M059J (cell line): ENCODE data around the gene ZBTB32. TPM values are rescaled to one million over a fixed set of nuclear protein-coding genes. Genes with fewer than 3 reads are reported as not detected.
"Not testable (repeated sequence)": the region's sequence is repeated elsewhere in the genome, so short reads cannot be mapped to it uniquely, and the experiment has no call there.

Experiments used
- DNase-seq: peaks from one replicate; pipeline ENCODE4 v3.0.0-alpha.2; 2012; ENCODE audit warnings: low read depth
- total RNA-seq: library from RNA; depleted of rRNA; stranded (reverse); fragments of >200 nt; shearing (Covaris generic); gene quantifications from 2 replicates; pipeline ENCODE4 v1.2.3, GENCODE V29; 2014

ZBTB32 gene
- total RNA-seq, 1 experiment from 2014 or later, result not detected

- no peak for DNase-seq
Observed at GRCh38 chr19:35720163-35720524, 15.8 kb downstream of the ZBTB32 start.

DNA sequence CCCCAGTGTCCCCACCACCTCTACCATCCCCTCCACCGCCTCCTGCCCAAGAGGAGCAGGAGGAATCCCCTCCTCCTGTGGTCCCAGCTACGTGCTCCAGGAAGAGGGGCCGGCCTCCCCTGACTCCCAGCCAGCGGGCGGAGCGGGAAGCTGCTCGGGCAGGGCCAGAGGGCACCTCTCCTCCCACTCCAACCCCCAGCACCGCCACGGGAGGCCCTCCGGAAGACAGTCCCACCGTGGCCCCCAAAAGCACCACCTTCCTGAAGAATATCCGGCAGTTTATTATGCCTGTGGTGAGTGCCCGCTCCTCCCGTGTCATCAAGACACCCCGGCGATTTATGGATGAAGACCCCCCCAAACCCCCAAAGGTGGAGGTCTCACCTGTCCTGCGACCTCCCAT, 16.3 kb downstream of the ZBTB32 start:
- no peak for DNase-seq

DNA sequence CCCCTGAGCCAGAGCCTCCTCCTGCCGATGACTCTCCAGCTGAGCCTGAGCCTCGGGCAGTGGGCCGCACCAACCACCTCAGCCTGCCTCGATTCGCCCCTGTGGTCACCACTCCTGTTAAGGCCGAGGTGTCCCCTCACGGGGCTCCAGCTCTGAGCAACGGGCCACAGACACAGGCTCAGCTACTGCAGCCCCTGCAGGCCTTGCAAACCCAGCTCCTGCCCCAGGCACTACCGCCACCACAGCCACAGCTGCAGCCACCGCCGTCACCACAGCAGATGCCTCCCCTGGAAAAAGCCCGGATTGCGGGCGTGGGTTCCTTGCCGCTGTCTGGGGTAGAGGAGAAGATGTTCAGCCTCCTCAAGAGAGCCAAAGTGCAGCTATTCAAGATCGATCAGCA, 17.0 kb downstream of the ZBTB32 start:
- DNase-seq, result no peak

DNA sequence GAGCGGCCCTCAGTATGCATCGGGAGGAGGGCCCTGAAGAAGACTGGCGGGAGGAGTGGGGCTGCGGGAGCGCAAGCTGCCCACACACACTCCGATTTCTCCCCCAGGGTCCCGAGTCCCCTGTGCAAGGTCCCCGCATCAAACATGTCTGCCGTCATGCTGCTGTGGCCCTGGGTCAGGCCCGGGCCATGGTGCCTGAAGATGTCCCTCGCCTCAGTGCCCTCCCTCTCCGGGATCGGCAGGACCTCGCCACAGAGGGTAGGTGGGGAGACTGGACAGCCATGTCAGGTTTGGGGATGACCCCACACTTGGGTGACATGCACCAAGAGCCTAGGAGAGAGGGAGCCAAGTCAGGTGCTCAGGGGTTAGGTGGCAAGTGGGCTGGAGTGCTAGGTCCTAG, 18.1 kb downstream of the ZBTB32 start:
- DNase-seq, result no peak

DNA sequence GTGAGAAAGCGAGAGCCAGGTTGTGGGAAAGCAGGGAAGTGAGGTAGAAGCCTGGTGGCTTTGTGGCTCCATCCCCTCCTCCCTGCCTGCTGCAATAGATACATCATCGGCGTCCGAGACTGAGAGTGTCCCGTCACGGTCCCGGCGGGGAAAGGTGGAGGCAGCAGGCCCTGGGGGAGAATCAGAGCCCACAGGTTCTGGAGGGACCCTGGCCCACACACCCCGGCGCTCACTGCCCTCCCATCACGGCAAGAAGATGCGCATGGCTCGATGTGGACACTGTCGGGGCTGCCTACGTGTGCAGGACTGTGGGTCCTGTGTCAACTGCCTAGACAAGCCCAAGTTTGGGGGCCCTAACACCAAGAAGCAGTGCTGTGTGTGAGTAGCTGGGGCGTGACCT, 18.5 kb downstream of the ZBTB32 start:
- no peak for DNase-seq

GRCh38 chr19:35723671-35724070, 19.3 kb downstream of the ZBTB32 start:
- DNase-seq, result no peak

GRCh38 chr19:35724132-35724531, 19.8 kb downstream of the ZBTB32 start:
- DNase-seq, result not testable (repeated sequence)

DNA sequence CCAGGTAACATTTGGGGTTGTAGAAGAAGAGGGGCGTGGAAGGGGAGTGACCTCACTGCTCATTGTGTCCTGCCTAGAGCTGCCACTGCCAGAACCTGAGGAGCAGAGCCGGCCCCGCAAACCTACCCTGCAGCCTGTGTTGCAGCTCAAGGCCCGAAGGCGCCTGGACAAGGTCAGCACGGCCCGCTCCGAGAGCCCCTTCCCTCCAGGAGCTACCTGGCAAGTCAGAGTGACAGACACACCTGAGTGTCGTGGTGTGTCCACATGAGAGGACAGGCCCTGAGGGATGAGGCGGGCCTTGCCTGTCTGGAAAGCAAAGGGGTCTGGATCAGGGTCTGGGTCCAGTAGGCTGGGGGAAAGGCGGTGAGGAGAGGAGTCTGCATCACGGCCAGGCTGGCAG, 20.2 kb downstream of the ZBTB32 start:
- DNase-seq, result no peak

DNA sequence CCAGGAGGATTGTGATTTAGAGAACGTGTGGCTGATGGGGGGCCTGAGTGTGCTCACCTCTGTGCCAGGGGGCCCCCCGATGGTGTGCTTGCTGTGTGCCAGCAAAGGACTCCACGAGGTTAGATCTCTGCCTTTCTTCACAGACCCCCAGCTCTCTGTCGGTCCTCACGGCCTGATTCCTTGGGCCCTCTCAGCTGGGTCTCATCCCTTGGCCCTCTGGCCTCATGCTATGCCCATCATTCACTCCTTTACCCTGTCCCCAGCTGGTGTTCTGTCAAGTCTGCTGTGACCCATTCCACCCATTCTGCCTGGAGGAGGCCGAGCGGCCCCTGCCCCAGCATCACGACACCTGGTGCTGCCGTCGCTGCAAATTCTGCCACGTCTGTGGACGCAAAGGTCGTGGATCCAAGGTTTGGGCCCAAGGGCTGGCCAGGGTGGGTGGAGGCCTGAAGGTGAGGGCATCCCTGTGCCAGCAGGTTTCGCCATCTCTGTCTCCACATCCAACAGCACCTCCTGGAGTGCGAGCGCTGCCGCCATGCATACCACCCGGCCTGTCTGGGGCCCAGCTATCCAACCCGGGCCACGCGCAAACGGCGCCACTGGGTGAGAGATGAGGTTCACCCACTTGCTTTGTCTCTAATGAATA, 21.0 kb downstream of the ZBTB32 start:
- DNase-seq, result no peak

DNA sequence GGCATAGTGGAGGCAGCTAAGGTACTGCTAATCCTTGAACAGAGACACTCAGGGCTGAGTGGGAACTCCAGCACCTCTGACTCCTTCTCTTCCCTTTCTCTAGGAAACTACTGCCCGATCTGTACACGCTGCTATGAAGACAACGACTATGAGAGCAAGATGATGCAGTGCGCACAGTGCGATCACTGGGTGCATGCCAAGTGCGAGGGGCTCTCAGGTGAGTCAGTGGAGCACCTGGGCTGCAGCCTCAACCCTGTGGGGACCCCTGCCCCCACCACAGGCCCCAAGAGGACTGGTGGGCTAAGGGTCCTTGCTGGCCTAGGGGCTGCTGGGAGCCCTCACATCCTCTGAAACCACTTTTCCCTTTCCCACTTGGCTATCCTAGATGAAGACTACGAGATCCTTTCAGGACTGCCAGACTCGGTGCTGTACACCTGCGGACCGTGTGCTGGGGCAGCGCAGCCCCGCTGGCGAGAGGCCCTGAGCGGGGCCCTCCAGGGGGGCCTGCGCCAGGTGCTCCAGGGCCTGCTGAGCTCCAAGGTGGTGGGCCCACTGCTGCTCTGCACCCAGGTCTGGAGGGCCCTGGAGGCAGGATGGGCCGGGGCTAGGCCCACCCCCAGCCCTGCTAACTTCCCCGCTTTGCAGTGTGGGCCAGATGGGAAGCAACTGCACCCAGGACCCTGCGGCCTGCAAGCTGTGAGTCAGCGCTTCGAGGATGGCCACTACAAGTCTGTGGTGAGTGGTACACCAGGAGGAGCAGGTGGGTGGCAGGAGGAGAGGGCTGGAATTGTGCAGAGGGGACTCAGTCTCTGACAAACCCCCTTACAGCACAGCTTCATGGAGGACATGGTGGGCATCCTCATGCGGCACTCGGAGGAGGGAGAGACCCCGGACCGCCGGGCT, 22.9 kb downstream of the ZBTB32 start:
- no peak for DNase-seq

DNA sequence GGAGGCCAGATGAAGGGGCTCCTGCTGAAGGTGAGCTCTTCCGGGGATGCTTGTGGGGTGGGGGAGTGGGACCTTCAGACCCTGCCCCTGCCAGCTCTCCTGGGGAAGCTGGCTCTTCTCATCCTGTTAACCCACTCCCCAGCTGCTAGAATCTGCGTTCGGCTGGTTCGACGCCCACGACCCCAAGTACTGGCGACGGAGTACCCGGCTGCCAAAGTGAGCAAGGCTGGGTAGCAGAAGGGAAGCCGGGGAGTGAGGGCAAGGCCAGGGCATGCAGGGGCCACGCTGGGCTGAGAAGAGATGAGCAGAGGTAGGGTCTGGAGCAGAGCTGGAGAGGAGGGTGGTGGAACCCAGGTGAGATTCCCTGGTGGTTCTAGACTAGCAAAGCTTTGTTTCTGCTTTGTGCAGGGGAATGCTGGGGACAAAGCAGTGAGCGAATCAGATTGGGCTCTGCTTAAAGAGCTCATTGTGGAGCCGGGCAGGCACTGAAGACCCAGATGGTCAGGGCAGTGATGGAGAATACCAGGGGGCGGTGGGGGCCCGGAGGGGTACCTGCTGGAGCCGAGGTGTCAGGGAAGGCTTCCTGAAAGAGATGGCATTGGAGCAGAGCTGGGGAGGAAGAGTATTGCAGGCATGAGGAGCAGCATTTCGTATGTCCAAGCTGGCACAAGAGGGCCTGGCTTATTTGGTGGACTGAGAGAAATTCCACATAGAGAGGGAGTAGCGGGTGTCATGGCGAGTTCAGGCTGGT, 23.8 kb downstream of the ZBTB32 start:
- no peak for DNase-seq

DNA sequence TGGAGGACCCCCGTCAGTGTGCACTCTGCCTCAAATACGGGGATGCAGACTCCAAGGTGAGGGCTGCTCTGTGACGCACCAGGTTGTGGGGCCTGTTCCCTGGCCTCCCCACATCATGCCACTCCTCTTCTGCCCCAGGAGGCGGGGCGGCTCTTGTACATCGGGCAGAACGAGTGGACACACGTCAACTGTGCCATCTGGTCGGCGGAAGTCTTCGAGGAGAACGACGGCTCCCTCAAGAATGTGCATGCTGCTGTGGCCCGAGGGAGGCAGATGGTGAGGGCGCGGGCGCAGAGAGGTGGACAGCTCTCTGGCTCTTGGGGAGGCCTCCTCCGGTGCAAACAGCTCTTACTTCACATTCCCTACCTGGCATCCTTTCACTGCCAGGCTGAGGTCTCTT, 24.7 kb downstream of the ZBTB32 start:
- DNase-seq, result no peak

DNA sequence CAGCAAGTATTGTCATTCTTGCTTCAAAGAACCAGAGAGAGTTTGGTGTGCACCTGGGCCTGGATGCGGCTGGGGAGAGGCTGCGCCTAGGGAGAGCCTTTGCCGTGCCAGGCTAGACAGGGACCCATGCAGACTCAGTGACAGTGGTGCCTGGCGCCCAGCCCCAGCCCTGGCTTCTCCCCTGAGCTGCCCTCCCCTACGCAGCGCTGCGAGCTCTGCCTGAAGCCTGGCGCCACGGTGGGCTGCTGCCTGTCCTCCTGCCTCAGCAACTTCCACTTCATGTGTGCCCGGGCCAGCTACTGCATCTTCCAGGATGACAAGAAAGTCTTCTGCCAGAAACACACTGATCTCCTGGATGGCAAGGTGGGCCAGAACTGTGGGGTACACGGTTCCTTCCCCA, 25.4 kb downstream of the ZBTB32 start:
- no peak for DNase-seq

GRCh38 chr19:35730326-35730725, 26.0 kb downstream of the ZBTB32 start:
- DNase-seq, result no peak

GRCh38 chr19:35731353-35731752, 27.0 kb downstream of the ZBTB32 start:
- DNase-seq, result no peak

DNA sequence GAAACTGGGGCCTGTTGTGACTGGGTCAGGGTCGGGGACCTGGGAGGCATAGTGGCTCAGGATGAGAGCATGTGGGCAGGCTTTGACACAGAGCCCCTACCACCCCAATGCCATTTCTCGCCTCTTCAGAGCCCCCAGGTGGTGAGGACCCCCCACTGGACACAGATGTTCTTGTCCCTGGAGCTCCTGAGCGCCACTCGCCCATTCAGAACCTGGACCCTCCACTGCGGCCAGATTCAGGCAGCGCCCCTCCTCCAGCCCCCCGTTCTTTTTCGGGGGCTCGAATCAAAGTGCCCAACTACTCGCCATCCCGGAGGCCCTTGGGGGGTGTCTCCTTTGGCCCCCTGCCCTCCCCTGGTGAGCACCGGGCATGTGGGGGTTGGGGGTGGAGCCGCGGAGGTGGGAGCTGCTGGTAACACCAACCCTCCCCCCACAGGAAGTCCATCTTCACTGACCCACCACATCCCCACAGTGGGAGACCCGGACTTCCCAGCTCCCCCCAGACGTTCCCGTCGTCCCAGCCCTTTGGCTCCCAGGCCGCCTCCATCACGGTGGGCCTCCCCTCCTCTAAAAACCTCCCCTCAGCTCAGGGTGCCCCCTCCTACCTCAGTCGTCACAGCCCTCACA, 27.5 kb downstream of the ZBTB32 start:
- no peak for DNase-seq

DNA sequence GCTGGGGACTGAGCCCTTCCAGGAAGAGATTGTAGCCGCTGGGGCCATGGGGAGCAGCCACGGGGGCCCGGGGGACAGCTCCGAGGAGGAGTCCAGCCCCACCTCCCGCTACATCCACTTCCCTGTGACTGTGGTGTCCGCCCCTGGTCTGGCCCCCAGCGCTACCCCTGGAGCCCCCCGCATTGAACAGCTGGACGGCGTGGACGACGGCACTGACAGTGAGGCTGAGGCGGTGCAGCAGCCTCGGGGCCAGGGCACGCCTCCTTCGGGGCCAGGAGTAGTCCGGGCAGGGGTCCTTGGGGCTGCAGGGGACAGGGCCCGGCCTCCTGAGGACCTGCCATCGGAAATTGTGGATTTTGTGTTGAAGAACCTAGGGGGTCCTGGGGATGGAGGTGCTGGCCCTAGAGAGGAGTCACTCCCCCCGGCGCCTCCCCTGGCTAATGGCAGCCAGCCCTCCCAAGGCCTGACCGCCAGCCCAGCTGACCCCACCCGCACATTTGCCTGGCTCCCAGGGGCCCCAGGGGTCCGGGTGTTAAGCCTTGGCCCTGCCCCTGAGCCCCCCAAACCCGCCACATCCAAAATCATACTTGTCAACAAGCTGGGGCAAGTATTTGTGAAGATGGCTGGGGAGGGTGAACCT, 28.3 kb downstream of the ZBTB32 start:
- DNase-seq, result no peak

DNA sequence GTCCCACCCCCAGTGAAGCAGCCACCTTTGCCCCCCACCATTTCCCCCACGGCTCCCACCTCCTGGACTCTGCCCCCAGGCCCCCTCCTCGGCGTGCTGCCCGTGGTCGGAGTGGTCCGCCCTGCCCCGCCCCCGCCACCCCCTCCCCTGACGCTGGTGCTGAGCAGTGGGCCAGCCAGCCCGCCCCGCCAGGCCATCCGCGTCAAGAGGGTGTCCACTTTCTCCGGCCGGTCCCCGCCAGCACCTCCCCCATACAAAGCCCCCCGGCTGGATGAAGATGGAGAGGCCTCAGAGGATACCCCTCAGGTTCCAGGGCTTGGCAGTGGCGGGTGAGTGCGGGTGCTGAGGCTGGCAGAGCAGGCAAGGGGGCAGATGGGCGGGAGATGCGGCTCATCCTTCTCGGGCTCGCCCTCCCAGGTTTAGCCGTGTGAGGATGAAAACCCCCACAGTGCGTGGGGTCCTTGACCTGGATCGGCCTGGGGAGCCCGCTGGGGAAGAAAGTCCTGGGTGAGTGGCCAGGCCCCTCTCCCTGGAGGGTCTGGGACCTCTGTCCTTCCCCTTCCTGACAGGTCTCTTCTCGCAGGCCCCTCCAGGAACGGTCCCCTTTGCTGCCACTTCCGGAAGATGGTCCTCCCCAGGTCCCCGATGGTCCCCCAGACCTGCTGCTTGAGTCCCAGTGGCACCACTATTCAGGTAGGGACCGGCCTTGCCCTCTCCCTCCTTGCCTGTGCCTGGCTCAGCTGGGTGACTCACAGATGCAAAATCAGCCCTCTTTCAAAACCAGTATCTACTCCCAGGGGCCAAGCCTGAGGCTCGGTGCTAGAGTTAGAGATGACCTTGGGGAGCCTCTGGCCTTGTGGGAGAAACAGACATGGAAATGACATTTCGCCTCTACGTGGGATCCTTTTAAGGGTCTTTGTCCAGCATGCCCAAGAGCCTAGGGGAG, 29.1 kb downstream of the ZBTB32 start:
- DNase-seq, result no peak

DNA sequence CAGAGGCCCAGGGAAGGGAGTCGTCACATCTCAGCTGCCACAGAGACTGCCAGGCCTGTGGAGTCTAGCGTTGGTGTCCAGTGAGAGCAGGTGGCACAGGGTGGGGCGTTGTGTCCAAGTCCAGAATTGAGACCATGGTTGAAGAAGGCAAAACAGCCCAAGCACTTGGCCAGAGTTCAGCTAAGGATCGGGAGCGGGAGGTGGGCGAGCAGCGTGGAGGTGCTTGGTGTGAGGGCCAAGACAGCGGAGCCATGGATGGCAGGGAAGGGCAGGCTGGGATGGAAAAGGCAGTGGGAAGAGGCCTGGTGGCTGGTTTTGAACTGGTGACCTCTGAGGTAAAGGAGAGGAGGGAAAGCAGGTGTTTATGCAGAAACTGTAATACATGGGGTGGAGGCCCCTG, 29.9 kb downstream of the ZBTB32 start:
- no peak for DNase-seq

GRCh38 chr19:35734889-35735288, 30.5 kb downstream of the ZBTB32 start:
- no peak for DNase-seq
